HG02943 (cell line): ENCODE data around the gene SIX3.

ENCODE experiments used
- ATAC-seq: cut with Tn5 transposase; IDR thresholded peaks from one replicate; pipeline ENCODE4 v1.9.1; 2021; ENCODE audit warnings: mild to moderate bottlenecking, low read depth, moderate library complexity; ENCODE audit not compliant: unreplicated experiment

SIX3 gene

GRCh38 chr2:44930274-44931197 lies 11.0 kb upstream of the SIX3 start:
- ATAC-seq: no peak

GRCh38 chr2:44931198-44931780 lies 10.2 kb upstream of the SIX3 start:
- ATAC-seq: no peak

- no peak for ATAC-seq
Observed at GRCh38 chr2:44932079-44932478, 9.4 kb upstream of the SIX3 start.

- no peak for ATAC-seq
Observed at GRCh38 chr2:44932564-44933392, 8.7 kb upstream of the SIX3 start.

- ATAC-seq: no peak
Observed at GRCh38 chr2:44933434-44933951, 8.0 kb upstream of the SIX3 start.

- ATAC-seq: no peak
Observed at GRCh38 chr2:44934038-44934982, 7.2 kb upstream of the SIX3 start.

- ATAC-seq: no peak
Observed at GRCh38 chr2:44934983-44935728, 6.3 kb upstream of the SIX3 start.

GRCh38 chr2:44935729-44936098 lies 5.8 kb upstream of the SIX3 start:
- no peak for ATAC-seq

GRCh38 chr2:44936275-44936674 lies 5.2 kb upstream of the SIX3 start:
- ATAC-seq: no peak

- ATAC-seq: no peak
Observed at GRCh38 chr2:44936715-44937687, 4.5 kb upstream of the SIX3 start.

GRCh38 chr2:44937688-44938240 lies 3.7 kb upstream of the SIX3 start:
- ATAC-seq: no peak

GRCh38 chr2:44938287-44939105 lies 3.0 kb upstream of the SIX3 start:
- no peak for ATAC-seq

GRCh38 chr2:44939106-44940048 lies 2.1 kb upstream of the SIX3 start:
- no peak for ATAC-seq

- ATAC-seq: no peak
Observed at GRCh38 chr2:44940049-44940494, 1.4 kb upstream of the SIX3 start.

GRCh38 chr2:44940732-44941464 lies 604 bp upstream of the SIX3 start:
- ATAC-seq: no peak
